ENCODE results near the gene ELOVL7.

- TF ChIP-seq CTCF (IDR thresholded peaks at IDR 0.05; ENCODE audit: poor library complexity) (no peak), EZH2phosphoT487 (IDR thresholded peaks at IDR 0.05; ENCODE audit: low read depth, severe bottlenecking, unreplicated experiment) (no peak)
Measured at GRCh38 chr5:60852317-60852716, 8.2 kb upstream of the ELOVL7 start.

Data from hepatocyte (in vitro differentiated cells).